NCI-H524 (cell line): Measurements from ENCODE around the gene BCL6.

Source experiments
- DNase-seq, 2 experiments: peaks; one replicate each; lab custom pipeline; 2025; lab: John Stamatoyannopoulos, UW

BCL6 gene

GRCh38 chr3:187738331-187739093 is 6.8 kb downstream of the BCL6 start:
- peak; percentile 94 to 96 for DNase-seq

GRCh38 chr3:187738071-187738330 is 7.3 kb downstream of the BCL6 start:
- DNase-seq, result no peak

GRCh38 chr3:187737368-187738070 is 7.7 kb downstream of the BCL6 start:
- peak in 1 of 2 experiments; percentile 66 for DNase-seq

- no peak for DNase-seq
Observed at GRCh38 chr3:187737006-187737367, 8.3 kb downstream of the BCL6 start.

GRCh38 chr3:187736418-187736871 is 8.8 kb downstream of the BCL6 start:
- DNase-seq, result no peak

- no peak for DNase-seq
Observed at GRCh38 chr3:187735837-187736236, 9.4 kb downstream of the BCL6 start.

- DNase-seq, result no peak
Observed at GRCh38 chr3:187735383-187735782, 9.9 kb downstream of the BCL6 start.

- DNase-seq, result no peak
Observed at GRCh38 chr3:187734841-187735240, 10.4 kb downstream of the BCL6 start.

- no peak for DNase-seq
Observed at GRCh38 chr3:187733371-187733770, 11.9 kb downstream of the BCL6 start.

GRCh38 chr3:187729598-187729997 is 15.7 kb downstream of the BCL6 start:
- DNase-seq, result no peak

- DNase-seq, result no peak
Observed at GRCh38 chr3:187728940-187729583, 16.2 kb downstream of the BCL6 start.

- DNase-seq, result no peak
Observed at GRCh38 chr3:187728248-187728647, 17.0 kb downstream of the BCL6 start.

GRCh38 chr3:187726564-187726963 is 18.7 kb downstream of the BCL6 start:
- DNase-seq, result no peak

GRCh38 chr3:187725653-187726370 is 19.5 kb downstream of the BCL6 start:
- DNase-seq, result no peak

- DNase-seq, result no peak
Observed at GRCh38 chr3:187725224-187725623, 20.0 kb downstream of the BCL6 start.

- no peak for DNase-seq
Observed at GRCh38 chr3:187722206-187722612, 23.1 kb downstream of the BCL6 start.

GRCh38 chr3:187721055-187721454 is 24.2 kb downstream of the BCL6 start:
- DNase-seq, result no peak

GRCh38 chr3:187720337-187720670 is 25.0 kb downstream of the BCL6 start:
- no peak for DNase-seq

GRCh38 chr3:187719628-187720336 is 25.5 kb downstream of the BCL6 start:
- no peak for DNase-seq

- DNase-seq, result no peak
Observed at GRCh38 chr3:187718802-187719201, 26.5 kb downstream of the BCL6 start.

- DNase-seq, result no peak
Observed at GRCh38 chr3:187717572-187717971, 27.7 kb downstream of the BCL6 start.

- DNase-seq, result peak; percentile 62 to 84
Observed at GRCh38 chr3:187714404-187714979, 30.8 kb downstream of the BCL6 start.
